ENCODE measurements around the gene CCDC136.

The CCDC136 gene

DNA sequence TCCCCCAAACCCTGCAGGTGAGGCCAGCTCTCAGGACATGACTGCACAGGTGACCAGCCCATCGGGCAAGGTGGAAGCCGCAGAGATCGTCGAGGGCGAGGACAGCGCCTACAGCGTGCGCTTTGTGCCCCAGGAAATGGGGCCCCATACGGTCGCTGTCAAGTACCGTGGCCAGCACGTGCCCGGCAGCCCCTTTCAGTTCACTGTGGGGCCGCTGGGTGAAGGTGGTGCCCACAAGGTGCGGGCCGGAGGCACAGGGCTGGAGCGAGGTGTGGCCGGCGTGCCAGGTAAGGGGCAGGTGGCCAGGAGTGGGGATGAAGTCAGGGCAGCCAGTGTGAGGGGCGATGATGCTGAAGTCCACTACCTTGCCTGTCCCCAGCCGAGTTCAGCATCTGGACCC is 62.6 kb downstream of the CCDC136 start:
- in situ Hi-C loops (cut with MboI; ENCODE audit: low pct_unique_long_range_greater_than_20kb, low sequenced_read_pairs), result no loop called here
- no peak for DNase-seq

DNA sequence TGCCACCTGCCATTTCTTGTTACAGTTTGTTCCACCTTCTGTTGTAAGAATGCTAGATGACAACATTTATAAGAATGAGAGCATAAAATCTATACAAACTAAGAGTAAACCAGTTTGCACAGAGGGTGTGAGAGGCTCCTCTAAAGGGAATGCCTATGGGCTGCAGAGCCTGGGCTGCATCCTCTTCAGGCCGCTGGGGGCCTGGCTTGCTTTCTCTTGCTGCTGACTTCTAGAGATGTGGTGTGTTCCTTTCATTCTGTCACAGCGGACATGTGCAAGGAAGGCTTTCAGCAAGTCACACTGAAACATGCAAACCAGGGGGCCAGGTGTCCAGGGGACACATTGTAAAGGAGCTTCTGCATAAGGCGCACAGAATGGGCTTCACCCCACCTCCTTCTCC is 63.8 kb downstream of the CCDC136 start:
- no peak for DNase-seq
- in situ Hi-C loops (cut with MboI; ENCODE audit: low pct_unique_long_range_greater_than_20kb, low sequenced_read_pairs), result no loop called here

DNA sequence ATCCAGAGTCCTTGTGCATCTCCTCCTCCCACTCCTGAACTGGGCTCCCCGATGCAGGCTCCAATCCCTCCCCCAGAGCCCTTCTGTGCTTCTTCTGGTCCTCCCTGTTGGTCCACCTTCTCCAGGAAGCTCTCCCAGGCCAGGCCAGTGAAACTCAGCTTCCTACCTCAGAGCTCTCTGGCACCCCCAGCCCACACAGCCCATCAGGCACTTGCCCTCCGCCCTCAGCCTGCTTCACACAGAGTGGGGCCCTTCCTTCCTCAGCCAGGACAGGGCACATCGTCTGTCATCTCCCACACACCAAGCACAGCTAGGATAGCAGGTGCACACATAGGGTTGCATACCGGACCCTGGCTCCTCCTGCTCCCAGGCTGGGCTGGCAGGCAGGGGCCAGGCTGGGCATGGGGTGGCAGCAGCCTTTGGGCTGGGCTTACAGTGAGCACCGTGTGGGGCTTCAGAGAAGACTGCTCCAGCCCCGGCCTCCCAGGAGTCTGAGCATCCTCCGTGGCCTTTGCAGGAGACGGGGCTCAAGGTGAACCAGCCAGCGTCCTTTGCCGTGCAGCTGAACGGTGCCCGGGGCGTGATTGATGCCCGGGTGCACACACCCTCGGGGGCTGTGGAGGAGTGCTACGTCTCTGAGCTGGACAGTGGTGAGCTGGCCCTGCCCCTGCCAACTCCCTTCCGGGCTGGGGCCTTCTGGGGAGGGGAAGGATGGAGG is 64.4 kb downstream of the CCDC136 start:
- no peak for DNase-seq
- in situ Hi-C loops (cut with MboI; ENCODE audit: low pct_unique_long_range_greater_than_20kb, low sequenced_read_pairs), result no loop called here

DNA sequence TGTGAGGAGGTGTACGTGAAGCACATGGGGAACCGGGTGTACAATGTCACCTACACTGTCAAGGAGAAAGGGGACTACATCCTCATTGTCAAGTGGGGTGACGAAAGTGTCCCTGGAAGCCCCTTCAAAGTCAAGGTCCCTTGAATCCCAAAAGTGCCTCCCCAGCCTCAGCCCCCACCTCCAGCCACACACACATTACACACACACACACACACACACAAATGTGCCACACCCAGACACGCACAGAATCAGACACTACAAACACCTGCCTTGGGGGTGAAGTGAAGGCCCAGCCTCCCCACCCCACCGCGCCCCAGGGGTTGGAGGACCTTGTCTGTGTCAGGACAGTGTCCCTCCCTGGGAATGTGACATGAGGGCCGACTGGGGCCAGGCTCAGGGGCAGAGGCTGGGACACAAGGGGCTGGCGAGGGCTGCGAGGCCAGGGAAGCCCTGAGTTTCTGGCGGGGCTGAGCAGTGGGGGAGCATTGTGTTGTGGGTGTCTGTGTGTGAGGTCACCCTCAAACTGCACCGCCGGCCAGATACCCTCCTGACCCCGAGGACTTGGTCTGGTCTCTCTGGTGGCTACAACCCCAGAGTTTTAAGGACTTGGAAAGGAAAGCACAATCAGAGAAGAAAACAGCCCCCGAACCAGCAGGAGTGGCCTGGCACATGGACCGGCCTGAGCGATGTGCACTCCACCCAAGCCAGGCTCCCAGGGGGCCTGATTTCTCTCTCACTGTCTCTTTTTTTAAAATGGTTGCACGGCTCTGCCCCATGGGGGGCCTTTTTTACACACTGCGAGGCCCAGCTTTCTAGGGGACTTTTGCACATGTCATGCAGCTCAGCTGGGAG is 66.8 kb downstream of the CCDC136 start:
- DNase-seq, result no peak
- in situ Hi-C loops (cut with MboI; ENCODE audit: low pct_unique_long_range_greater_than_20kb, low sequenced_read_pairs), result no loop called here

DNA sequence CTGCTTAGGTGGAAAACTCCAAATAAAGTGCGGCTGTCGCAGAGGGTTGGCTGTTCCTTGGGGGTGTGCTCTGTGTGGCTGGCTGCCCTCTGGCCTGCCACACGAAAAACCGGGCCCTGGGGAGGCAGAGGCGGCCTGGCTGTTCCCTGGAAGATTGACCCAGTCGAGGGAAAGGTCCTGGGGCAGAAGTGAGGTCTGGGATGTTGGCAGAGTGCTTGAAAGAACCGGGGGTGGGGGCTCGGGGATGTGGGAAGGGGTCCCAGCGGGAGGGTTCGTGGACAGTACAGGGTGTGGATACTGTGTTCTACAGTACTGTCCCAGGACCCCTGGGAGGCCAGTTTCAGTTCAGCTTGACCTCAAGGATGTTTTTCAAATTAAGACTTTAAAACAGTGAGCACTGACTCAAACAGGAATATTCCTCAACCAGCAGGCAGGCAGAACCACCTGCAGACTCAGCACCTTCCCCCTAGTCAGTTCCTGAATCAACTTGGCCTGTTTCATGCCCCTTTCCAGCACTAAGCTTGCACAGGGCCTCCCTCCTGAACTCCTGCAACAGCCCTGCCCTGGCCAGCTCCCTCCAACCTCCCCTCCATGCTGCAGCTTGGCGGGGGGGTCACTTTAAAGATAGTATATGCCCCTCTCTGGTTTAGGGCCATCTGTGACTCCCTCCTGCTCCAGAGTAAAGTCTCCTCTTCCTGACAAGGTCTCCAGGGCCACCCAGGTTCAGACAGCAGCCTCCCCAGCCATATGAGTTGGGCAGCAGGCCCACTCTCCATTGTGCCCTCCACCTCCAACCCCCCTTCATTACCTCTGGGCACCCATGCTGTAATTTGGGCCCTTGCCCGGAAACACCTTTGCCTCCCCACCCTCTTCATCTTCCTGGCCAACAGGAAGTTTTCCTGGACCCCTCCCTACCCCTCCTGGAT is 67.7 kb downstream of the CCDC136 start:
- DNase-seq, result no peak
- in situ Hi-C loops (cut with MboI; ENCODE audit: low pct_unique_long_range_greater_than_20kb, low sequenced_read_pairs), result no loop called here

DNA sequence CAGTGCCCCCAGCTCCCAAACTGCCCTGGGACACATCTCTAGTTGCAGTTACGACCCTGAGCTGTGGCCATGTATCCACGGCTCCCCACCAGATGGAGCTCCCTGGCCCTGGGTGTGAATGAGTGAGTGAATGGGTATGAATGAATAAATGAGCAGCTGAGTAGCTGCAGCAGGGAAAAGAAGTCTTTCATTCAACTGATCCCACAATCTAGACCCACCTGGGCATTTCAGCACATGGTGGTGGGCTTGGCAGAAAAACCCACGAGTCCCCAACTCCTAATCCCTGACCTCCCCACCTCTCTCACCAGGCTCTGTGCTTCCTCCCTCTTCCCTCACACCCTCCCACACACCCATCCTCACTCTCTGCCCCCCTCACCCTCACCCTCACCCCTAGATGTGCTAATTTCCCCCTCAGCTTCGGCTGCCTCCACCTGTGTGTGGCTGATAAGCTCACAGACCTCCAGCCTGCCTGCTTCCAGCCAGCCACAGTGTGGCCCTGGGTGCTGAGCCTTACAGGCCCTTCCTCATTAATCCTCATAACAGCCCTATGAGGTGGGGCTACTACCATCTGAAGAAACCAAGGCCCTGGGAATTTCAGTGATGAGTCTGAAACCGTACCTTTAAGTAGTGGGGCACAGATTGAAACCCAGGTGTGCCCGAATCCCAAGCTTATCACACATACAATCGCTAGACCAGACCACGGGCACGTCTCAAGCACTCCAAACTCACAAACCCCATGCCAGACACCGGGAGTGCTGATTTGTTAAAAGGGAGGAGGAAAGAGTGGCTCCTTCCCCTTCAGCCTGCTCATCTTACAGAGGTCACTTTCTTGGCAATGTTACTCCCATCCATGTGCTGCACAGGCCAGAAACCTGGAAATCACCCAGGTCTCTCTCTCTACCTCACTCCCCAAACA is 68.6 kb downstream of the CCDC136 start:
- DNase-seq, result peak; percentile 49
- in situ Hi-C loops (cut with MboI; ENCODE audit: low pct_unique_long_range_greater_than_20kb, low sequenced_read_pairs), result no loop called here

DNA sequence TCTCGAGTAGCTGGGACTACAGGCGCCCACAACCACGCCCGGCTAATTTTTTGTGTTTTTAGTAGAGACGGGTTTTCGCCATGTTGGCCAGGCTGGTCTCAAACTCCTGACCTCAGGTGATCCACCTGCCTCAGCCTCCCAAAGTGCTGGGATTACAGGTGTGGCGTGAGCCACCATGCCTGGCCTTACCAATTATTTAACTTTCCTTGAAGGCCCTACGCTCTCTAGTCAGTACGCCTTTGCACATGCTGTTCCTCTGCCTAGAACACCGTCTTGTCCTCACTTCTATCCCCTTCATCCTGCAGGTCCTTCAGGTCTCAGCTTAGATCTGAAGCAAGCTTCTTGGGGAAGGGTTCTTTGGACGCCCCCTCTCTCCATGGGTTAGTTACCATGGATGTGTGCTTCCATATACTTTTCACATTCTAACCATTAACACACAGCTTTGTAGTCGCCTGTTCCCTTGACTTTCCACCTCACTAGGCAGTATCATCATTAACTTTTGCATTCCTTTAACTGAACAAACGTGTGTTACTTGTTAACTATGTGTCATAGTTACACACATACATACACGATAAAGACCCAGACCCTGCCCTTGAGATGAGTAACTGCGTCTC is 70.3 kb downstream of the CCDC136 start:
- no peak for DNase-seq
- in situ Hi-C loops (cut with MboI; ENCODE audit: low pct_unique_long_range_greater_than_20kb, low sequenced_read_pairs), result no loop called here

DNA sequence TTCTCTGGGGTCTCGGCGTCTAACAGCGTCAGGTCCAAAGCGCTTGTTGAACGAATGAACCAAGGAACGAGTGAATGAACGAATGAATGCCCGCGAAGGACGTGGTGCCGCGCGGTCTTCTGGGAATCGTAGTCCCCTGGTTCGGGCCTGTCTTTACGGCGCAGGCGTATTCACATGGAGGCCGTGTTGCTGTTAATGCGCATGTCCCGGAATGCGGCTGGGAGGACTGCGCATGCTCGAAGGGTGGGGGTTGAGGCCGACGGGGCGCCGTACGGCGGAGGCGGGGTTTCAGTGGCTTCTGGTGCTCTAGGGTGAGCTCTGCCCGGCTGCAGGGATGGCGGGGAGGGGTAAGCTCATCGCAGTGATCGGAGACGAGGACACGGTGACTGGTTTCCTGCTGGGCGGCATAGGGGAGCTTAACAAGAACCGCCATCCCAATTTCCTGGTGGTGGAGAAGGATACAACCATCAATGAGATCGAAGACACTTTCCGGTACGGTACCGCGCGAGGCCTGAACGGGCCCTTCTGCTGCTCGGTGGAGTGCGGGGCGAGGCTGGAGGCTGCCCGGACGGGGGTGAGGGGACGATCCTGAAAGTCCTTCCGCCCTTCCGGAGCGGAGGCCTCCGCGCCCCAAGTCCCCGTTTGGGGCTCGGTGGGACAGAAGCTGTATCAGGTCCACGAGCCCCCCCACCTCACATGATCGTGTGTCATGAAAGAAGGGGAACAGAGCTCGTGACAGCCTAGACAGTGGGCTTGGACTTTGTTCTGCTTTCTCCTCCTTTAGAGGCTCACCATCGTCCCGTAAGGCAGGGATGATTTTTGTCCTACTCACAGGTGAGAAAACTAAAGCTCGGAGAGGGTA is 71.0 kb downstream of the CCDC136 start, which contains the start of gene ATP6V1F:
ATP6V1F (plus strand) TSS at position 286 of the 862 bp plus-strand sequence; CDS start at position 335, 49 bp downstream.
- peak; percentile 98 for DNase-seq
- in situ Hi-C loops (cut with MboI; ENCODE audit: low pct_unique_long_range_greater_than_20kb, low sequenced_read_pairs), result no loop called here

DNA sequence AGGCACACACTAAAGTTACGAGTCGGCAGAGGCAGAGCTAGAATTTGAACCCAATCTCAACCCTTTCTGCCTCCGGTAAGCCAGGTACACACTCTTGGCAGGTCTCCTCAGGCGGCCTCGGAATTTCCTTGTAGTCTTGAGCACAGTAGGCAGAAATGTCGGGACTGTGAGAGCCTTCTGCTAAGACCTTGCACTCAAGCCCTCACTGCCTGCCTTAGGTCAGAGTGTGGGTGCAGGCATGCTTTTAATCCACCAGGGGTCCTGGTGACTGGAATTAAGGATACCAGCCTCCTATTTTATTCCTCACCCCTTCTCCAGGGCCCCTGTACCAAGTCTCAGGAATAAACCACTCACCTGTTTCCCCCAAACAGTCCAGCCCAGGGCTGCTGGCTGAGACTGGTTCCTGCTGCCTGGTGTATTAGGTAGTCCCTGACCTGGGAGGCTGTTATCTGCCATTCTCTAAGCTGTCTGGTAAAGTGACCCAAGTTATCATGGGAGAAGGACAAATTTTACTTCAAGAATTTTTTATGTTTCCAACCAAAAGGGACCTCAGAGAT is 71.7 kb downstream of the CCDC136 start:
- DNase-seq, result peak; percentile 69
- in situ Hi-C loops (cut with MboI; ENCODE audit: low pct_unique_long_range_greater_than_20kb, low sequenced_read_pairs), result no loop called here

DNA sequence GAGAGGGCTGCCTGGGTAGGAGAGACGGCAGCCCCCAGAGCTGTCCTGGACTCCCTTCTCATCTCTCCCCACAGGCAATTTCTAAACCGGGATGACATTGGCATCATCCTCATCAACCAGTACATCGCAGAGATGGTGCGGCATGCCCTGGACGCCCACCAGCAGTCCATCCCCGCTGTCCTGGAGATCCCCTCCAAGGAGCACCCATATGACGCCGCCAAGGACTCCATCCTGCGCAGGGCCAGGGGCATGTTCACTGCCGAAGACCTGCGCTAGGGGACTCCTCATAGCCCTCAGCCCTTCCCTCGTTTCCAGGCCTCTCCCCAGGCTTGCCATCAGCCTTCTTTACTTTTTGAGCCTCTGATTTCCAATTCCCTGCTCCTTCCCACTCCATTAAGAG is 73.5 kb downstream of the CCDC136 start:
- no peak for DNase-seq
- in situ Hi-C loops (cut with MboI; ENCODE audit: low pct_unique_long_range_greater_than_20kb, low sequenced_read_pairs), result no loop called here

DNA sequence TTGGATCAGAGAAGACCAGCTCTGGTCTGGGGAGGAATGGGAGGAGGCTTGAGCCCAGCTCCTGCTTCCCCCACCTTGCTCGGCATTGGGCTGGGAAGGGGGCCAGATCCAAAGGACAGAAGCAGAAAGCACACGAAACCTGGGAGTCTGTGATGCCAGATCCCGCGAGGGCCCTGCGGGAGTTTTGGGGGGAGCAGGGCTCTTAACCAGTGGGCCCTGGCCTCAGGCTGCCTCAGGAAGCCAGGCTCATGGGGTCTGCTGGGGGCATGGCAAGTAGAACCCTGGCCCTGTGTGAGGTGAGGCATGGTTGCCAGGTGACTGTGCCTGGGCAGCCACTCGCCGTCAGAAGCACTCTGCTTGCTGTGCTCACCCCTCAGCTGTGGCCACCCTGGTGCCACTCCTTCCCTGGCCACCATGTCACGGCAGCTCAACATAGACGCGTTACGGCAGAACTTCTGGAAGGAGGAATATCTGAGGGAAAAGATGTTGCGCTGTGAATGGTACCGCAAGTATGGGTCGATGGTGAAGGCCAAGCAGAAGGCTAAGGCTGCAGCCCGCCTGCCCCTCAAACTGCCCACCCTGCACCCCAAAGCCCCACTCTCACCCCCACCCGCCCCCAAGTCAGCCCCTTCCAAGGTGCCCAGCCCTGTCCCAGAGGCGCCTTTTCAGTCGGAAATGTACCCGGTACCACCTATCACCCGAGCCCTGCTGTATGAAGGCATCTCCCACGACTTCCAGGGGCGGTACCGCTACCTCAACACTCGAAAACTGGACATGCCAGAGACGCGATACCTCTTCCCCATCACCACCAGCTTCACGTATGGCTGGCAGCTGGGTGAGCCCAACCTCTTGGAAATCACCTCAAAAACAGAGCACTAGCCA is 74.5 kb downstream of the CCDC136 start:
- in situ Hi-C loops (cut with MboI; ENCODE audit: low pct_unique_long_range_greater_than_20kb, low sequenced_read_pairs), result no loop called here
- DNase-seq, result no peak

DNA sequence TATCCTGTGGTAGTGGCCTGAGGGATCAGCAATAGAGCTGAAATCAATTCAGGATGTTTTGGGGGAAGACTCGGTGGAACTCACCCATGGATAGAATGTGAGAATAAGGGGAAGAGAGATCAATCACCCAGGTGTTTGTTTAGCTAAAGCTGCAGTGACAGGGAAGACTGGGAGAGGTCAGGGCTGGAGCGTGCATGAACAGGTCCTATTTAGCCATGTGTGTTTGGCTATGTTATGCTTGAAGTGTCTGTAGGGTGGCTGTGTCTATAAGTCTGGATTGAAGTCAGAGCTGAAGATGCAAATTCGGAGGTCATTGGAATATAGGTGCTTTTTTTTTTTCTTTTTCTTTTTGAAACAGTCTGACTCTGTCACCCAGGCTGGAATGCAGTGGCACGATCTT is 75.5 kb downstream of the CCDC136 start:
- in situ Hi-C loops (cut with MboI; ENCODE audit: low pct_unique_long_range_greater_than_20kb, low sequenced_read_pairs), result no loop called here
- no peak for DNase-seq

DNA sequence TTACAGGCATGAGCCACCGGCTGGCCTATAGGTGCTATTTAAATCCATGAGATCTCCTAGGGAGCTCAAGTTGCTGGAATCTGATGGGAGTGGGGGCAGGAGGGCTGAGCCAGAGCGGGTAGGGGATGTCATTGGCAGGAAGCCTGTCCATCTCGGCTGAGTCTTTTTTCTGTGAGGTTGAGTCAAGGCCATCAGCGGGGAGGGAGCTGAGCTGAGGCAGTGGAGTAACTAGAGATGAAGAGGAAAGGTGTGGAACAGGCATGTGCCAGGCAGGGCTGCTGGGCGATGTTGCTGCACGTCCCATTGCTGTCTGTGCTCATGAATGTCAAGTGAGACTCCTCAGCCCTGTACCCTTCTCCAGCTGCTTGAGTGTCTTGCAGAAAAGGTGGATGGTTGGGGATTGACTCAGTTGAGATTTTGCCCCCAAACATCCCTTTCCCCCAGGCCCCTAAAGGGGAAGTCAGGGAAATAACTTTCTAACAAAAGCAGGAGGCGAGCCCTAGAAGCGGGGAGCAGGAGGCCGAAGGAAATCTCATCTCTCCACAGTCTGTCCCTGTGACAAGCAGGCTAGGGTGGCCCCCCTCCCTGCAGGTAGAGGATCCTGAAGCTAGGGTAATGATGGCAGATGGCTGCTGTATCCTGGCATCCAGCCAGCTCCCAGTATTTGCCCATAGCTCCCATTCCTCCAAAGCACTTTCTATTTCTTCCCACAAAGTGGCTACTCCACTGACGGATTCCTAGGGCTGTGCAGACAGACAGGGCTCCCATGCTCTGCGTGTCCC is 76.3 kb downstream of the CCDC136 start:
- in situ Hi-C loops (cut with MboI; ENCODE audit: low pct_unique_long_range_greater_than_20kb, low sequenced_read_pairs), result no loop called here
- no peak for DNase-seq

DNA sequence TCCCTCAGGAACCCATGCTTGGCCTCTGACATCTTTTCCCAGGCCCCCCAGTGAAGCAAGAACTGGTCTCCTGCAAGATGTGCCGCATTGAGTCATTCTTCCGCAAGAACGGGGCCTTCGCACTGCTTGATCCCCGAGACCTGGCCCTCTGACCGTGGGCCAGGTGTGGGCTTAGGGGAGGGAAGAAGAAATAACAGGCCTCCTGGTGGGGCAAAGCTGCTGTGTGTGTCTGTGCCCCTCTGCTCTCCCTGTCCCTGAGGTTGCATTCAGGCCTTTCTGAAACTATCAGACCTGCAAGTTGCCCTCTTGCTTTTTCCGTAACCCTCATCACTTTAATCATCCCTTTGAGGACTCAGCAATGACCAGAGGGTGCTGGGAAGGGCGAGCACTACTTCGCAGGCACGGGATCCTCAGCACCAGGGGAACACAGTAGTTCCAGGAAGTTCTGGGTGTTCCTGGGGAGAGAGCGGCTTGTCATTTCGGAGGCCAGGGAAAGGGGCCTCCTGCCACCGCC is 76.9 kb downstream of the CCDC136 start:
- no peak for DNase-seq
- in situ Hi-C loops (cut with MboI; ENCODE audit: low pct_unique_long_range_greater_than_20kb, low sequenced_read_pairs), result no loop called here

Measured in KBM-7 (cell line).